Parathyroid adenoma (tissue), 2 donors: ENCODE data around the gene COX10.

Experiments used
- H2AFZ ChIP-seq: fragments of 300-600 bp; sonication (generic); one replicate; pipeline ENCODE4 v1.7.0; 2017; ENCODE audit warnings: antibody characterized with exemption, mild to moderate bottlenecking
- H3K27ac ChIP-seq: fragments of 300-600 bp; sonication (generic); one replicate; pipeline ENCODE4 v1.7.0; 2017
- H3K27me3 ChIP-seq: fragments of 300-600 bp; sonication (generic); one replicate; pipeline ENCODE4 v1.7.0; 2017; ENCODE audit warnings: low read length; ENCODE audit not compliant: control insufficient read depth, insufficient read depth
- H3K36me3 ChIP-seq: fragments of 300-600 bp; sonication (generic); one replicate; pipeline ENCODE4 v1.7.0; 2017; ENCODE audit warnings: low read length; ENCODE audit not compliant: control insufficient read depth, insufficient read depth
- H3K4me1 ChIP-seq: fragments of 300-600 bp; sonication (generic); one replicate; pipeline ENCODE4 v1.7.0; 2017; ENCODE audit warnings: control low read depth
- H3K4me2 ChIP-seq: fragments of 300-600 bp; sonication (generic); one replicate; pipeline ENCODE4 v1.7.0; 2017; ENCODE audit warnings: low read length
- H3K4me3 ChIP-seq: fragments of 300-600 bp; sonication (generic); one replicate; pipeline ENCODE4 v1.7.0; 2017; ENCODE audit warnings: low read depth, low read length
- H3K79me2 ChIP-seq: fragments of 300-600 bp; sonication (generic); one replicate; pipeline ENCODE4 v1.7.0; 2017; ENCODE audit warnings: control low read depth
- H3K9ac ChIP-seq: fragments of 300-600 bp; sonication (generic); one replicate; pipeline ENCODE4 v1.7.0; 2017; ENCODE audit warnings: mild to moderate bottlenecking
- H3K9me3 ChIP-seq: fragments of 300-600 bp; sonication (generic); one replicate; pipeline ENCODE4 v1.7.0; 2017; ENCODE audit warnings: low read length; ENCODE audit not compliant: control insufficient read depth
- TF ChIP-seq, protein P1 (sequence below): fragments of 300-600 bp; sonication (generic); IDR thresholded peaks from one replicate; pipeline ENCODE4 v1.7.0; 2017; ENCODE audit warnings: antibody characterized with exemption, mild to moderate bottlenecking
- donor health status: primary hyperparathyroidism.

Gene COX10

DNA sequence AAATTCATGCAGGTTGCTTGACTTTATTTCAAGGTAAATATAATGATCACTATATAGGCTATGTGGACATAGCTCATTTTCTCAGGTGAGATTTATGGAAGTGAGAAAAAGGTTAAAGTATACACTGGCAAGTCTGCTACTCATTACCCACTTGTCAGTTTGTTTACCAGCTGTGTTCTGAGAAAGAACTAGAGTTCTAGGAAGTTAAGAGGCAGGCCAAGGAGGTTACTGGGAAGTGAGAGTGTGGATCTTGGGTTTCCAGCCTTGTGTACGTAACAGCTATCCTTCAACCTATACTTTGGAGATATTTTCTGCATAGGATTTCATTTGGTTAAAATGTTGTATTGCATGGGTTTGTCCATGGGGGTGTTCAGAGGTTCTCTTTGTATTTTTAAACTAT, 31.9 kb upstream of the COX10 start:
- no peak overlapping the region for H2AFZ ChIP-seq
- no peak overlapping the region for H3K4me3 ChIP-seq
- no peak overlapping the region for H3K4me2 ChIP-seq
- TF ChIP-seq, protein P1, sequence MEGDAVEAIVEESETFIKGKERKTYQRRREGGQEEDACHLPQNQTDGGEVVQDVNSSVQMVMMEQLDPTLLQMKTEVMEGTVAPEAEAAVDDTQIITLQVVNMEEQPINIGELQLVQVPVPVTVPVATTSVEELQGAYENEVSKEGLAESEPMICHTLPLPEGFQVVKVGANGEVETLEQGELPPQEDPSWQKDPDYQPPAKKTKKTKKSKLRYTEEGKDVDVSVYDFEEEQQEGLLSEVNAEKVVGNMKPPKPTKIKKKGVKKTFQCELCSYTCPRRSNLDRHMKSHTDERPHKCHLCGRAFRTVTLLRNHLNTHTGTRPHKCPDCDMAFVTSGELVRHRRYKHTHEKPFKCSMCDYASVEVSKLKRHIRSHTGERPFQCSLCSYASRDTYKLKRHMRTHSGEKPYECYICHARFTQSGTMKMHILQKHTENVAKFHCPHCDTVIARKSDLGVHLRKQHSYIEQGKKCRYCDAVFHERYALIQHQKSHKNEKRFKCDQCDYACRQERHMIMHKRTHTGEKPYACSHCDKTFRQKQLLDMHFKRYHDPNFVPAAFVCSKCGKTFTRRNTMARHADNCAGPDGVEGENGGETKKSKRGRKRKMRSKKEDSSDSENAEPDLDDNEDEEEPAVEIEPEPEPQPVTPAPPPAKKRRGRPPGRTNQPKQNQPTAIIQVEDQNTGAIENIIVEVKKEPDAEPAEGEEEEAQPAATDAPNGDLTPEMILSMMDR = no peak
- H3K27me3 ChIP-seq = no peaks in the 10 kb centered on the region
- H3K4me1 ChIP-seq = peaks cover 8% of the 10 kb centered on the region
- no peaks in the 10 kb centered on the region for H3K36me3 ChIP-seq
- no peak overlapping the region for H3K27ac ChIP-seq
- H3K9ac ChIP-seq = no peak overlapping the region
- H3K79me2 ChIP-seq = no peaks in the 10 kb centered on the region
- no peaks in the 10 kb centered on the region for H3K9me3 ChIP-seq

DNA sequence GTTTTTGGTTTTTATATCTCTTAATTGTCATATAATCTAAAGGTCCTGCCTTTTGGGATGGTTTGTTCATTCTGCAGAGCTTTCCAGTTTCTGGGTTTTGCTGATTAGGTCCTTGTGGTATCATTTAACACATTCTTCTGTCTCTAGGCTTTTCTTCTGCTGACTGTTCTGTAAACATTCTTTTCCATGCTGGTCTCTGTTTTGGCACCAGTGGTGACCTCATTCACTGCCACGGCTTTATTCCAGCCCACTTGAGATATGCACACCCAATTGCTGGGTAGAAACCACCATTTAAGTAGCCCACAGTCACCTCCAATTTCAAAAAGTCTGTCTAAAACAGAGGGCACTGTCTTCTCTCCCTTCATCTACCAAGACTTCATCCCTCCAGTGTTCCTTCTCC, 31.1 kb upstream of the COX10 start:
- Histone ChIP-seq H3K9ac (no peak overlapping the region), H3K4me1 (peaks cover 8% of the 10 kb centered on the region), H3K27ac (no peak overlapping the region), H2AFZ (peak overlapping the region; percentile 13), H3K27me3 (no peaks in the 10 kb centered on the region), H3K79me2 (no peaks in the 10 kb centered on the region), H3K9me3 (no peaks in the 10 kb centered on the region), H3K4me3 (no peak overlapping the region), H3K4me2 (no peak overlapping the region), H3K36me3 (no peaks in the 10 kb centered on the region)
- TF ChIP-seq, protein P1 = no peak

DNA sequence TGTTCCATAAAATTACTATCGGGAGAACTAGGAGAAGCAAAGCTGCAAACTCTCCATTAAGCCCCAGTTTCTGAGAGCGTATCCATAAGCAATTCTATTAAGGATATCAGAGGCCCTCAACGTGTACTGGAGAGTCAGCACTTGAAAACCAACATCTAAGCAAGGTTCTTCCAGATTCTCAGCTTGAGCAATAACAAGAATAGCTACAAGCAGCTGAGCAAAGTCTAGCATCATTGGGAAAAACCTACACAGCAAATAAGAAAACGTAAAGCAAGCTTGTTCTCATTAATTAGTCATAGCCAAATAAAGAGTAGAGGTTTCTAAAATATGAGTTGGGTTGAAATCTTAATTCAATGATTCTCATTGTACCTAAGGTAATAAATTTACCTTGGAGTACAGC, 26.9 kb upstream of the COX10 start:
- H3K4me2 ChIP-seq = no peak overlapping the region
- no peak overlapping the region for H3K4me3 ChIP-seq
- no peak overlapping the region for H3K9ac ChIP-seq
- H3K9me3 ChIP-seq = no peaks in the 10 kb centered on the region
- H3K4me1 ChIP-seq = peaks cover 7% of the 10 kb centered on the region
- H3K79me2 ChIP-seq = no peaks in the 10 kb centered on the region
- TF ChIP-seq, protein P1 = no peak
- H3K27me3 ChIP-seq = no peaks in the 10 kb centered on the region
- H2AFZ ChIP-seq = no peak overlapping the region
- no peaks in the 10 kb centered on the region for H3K36me3 ChIP-seq
- no peak overlapping the region for H3K27ac ChIP-seq

DNA sequence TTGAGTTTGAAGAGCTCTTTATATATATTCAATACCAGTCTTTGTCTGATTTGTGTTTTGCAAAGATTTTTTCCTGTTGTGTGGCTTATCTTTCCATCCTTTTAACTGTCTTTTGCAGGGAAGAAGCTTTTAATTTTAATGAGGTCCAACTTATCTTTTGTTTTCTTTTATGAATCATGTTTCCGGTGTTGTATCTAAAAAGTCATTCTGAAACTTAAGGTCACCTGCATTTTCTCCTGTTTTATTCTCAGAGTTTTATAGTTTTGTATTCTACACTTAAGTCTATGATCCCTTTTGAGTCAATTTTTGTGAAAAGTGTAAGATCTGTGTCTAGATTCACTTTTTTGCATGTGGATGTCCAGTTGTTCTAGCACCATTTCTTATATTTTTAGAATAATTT, 24.6 kb upstream of the COX10 start:
- H3K27me3 ChIP-seq = no peaks in the 10 kb centered on the region
- H3K4me1 ChIP-seq = peaks cover 8% of the 10 kb centered on the region
- no peak overlapping the region for H3K4me3 ChIP-seq
- no peak overlapping the region for H3K4me2 ChIP-seq
- no peaks in the 10 kb centered on the region for H3K36me3 ChIP-seq
- no peak overlapping the region for H2AFZ ChIP-seq
- no peak overlapping the region for H3K9ac ChIP-seq
- TF ChIP-seq, protein P1 = no peak
- H3K27ac ChIP-seq = no peak overlapping the region
- no peaks in the 10 kb centered on the region for H3K79me2 ChIP-seq
- H3K9me3 ChIP-seq = no peaks in the 10 kb centered on the region

DNA sequence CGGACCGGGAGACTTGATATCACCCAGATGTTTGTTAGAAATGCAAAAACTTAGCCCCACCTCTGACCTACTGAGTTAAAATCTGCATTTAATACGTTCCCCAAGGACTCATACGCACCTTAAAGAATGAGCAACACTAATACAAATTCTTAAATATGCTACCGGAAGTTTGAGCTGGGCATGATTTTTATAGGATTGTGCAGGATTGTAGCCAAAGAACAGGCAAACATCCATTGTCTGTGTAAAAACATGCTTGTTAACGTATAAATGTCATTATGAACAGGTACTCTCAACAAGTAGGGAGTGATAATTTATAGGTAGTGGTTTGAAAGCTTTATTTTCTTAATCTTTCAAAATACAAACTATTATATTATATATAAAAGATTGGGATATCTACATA, 22.3 kb upstream of the COX10 start:
- H3K27ac ChIP-seq = no peak overlapping the region
- H3K4me3 ChIP-seq = no peak overlapping the region
- H3K9me3 ChIP-seq = no peaks in the 10 kb centered on the region
- H3K79me2 ChIP-seq = no peaks in the 10 kb centered on the region
- H3K4me1 ChIP-seq = peaks cover 8% of the 10 kb centered on the region
- H2AFZ ChIP-seq = no peak overlapping the region
- no peak overlapping the region for H3K4me2 ChIP-seq
- no peaks in the 10 kb centered on the region for H3K27me3 ChIP-seq
- no peaks in the 10 kb centered on the region for H3K36me3 ChIP-seq
- H3K9ac ChIP-seq = no peak overlapping the region
- TF ChIP-seq, protein P1 = no peak
